ENCODE data around the gene ERGIC1.

The ERGIC1 gene

GRCh38 chr5:172936401-172936800, 102.3 kb downstream of the ERGIC1 start:
- no peak for DNase-seq
- H3K36me3 ChIP-seq (replicated peaks): peaks cover 33% of the 10 kb centered on the region
- in situ Hi-C loops (cut with HindIII; ENCODE audit: low pct_ligation_motif_present, low sequenced_read_pairs): no loop called here
- TF ChIP-seq, protein P1, sequence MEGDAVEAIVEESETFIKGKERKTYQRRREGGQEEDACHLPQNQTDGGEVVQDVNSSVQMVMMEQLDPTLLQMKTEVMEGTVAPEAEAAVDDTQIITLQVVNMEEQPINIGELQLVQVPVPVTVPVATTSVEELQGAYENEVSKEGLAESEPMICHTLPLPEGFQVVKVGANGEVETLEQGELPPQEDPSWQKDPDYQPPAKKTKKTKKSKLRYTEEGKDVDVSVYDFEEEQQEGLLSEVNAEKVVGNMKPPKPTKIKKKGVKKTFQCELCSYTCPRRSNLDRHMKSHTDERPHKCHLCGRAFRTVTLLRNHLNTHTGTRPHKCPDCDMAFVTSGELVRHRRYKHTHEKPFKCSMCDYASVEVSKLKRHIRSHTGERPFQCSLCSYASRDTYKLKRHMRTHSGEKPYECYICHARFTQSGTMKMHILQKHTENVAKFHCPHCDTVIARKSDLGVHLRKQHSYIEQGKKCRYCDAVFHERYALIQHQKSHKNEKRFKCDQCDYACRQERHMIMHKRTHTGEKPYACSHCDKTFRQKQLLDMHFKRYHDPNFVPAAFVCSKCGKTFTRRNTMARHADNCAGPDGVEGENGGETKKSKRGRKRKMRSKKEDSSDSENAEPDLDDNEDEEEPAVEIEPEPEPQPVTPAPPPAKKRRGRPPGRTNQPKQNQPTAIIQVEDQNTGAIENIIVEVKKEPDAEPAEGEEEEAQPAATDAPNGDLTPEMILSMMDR (IDR thresholded peaks at IDR 0.05; ENCODE audit: low read depth, low read length, missing control alignments): no peak
- H3K27me3 ChIP-seq (replicated peaks): no peaks in the 10 kb centered on the region
- H3K4me3 ChIP-seq (ENCODE audit: low read depth, low read length): no peak overlapping the region
- H3K27ac ChIP-seq: no peak overlapping the region

GRCh38 chr5:172939071-172939470, 105.0 kb downstream of the ERGIC1 start:
- Histone ChIP-seq H3K4me3 (ENCODE audit: low read depth, low read length) (no peak overlapping the region), H3K36me3 (replicated peaks) (peaks cover 38% of the 10 kb centered on the region), H3K27ac (no peak overlapping the region), H3K27me3 (replicated peaks) (no peaks in the 10 kb centered on the region)
- TF ChIP-seq, protein P1 (IDR thresholded peaks at IDR 0.05; ENCODE audit: low read depth, low read length, missing control alignments): peak; percentile 68
- in situ Hi-C loops (cut with HindIII; ENCODE audit: low pct_ligation_motif_present, low sequenced_read_pairs): no loop called here
- no peak for DNase-seq

- TF ChIP-seq, protein P1 (IDR thresholded peaks at IDR 0.05; ENCODE audit: low read depth, low read length, missing control alignments): no peak
- H3K27ac ChIP-seq: no peak overlapping the region
- peaks cover 38% of the 10 kb centered on the region for H3K36me3 ChIP-seq (replicated peaks)
- in situ Hi-C loops (cut with HindIII; ENCODE audit: low pct_ligation_motif_present, low sequenced_read_pairs): no loop called here
- H3K4me3 ChIP-seq (ENCODE audit: low read depth, low read length): no peak overlapping the region
- no peak for DNase-seq
- H3K27me3 ChIP-seq (replicated peaks): no peaks in the 10 kb centered on the region
These were observed 105.7 kb downstream of the ERGIC1 start for GRCh38 chr5:172939611-172940267.

- no peak for DNase-seq
- Histone ChIP-seq H3K27me3 (replicated peaks) (no peaks in the 10 kb centered on the region), H3K36me3 (replicated peaks) (peaks cover 38% of the 10 kb centered on the region), H3K27ac (no peak overlapping the region), H3K4me3 (ENCODE audit: low read depth, low read length) (no peak overlapping the region)
- TF ChIP-seq, protein P1 (IDR thresholded peaks at IDR 0.05; ENCODE audit: low read depth, low read length, missing control alignments): no peak
- in situ Hi-C loops (cut with HindIII; ENCODE audit: low pct_ligation_motif_present, low sequenced_read_pairs): no loop called here
These were observed 106.4 kb downstream of the ERGIC1 start for GRCh38 chr5:172940268-172941066.

- no peaks in the 10 kb centered on the region for H3K27me3 ChIP-seq (replicated peaks)
- TF ChIP-seq, protein P1 (IDR thresholded peaks at IDR 0.05; ENCODE audit: low read depth, low read length, missing control alignments): no peak
- DNase-seq: no peak
- no peak overlapping the region for H3K27ac ChIP-seq
- H3K4me3 ChIP-seq (ENCODE audit: low read depth, low read length): no peak overlapping the region
- in situ Hi-C loops (cut with HindIII; ENCODE audit: low pct_ligation_motif_present, low sequenced_read_pairs): no loop called here
- H3K36me3 ChIP-seq (replicated peaks): peaks cover 39% of the 10 kb centered on the region
These were observed 107.0 kb downstream of the ERGIC1 start for GRCh38 chr5:172941067-172941516.

All from brain microvascular endothelial cell (primary cell).